A549 treated with dexamethasone at 1 μM for 4 hours (cell line): ENCODE data around the gene FOXF2. TPM values are rescaled to one million over a fixed set of nuclear protein-coding genes. Genes with fewer than 3 reads are reported as not detected.

ENCODE experiments used
- total RNA-seq: library from RNA; stranded (reverse); fragments of 200-300 nt; extraction: Qiagen RNA extraction; gene quantifications from 5 replicates; pipeline ENCODE4 v1.2.3, GENCODE V29; 2022

FOXF2 gene
- 15.1 to 19.5 TPM (median 18.9 TPM) in 5 replicates for total RNA-seq

DNA sequence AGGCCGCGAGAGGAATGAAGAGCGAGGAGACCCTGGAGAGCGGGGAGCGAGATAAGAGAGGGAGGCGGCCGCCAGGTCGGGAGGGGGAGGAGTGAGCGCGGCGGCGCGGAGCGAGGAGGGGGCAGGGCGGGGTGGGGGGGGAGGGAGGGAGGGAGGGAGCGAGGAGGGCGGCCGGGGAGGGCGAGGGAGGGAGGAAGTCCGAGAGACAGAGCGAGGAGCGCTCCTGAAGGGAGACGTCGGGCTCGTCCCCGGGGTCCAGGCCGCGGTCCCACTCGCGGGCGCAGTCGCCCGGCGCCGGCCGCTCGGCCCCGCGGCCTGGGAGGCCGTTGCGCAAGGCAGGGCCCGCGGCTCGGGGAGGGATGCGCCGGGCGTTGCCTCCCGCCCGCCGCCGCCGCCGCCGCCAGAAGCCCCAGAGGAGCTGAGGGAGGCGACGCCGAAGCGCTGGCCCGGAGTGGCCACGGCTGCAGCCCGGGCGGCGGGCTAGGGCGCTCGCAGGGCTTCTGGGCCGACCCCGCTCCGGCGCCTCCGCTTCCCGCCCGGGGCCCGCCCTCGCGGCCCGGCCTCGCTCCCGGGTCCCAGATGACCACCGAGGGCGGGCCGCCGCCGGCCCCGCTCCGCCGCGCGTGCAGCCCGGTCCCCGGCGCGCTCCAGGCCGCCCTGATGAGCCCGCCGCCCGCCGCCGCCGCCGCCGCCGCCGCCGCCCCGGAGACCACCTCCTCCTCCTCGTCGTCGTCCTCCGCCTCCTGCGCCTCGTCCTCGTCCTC, at the start of gene FOXF2:
FOXF2 (plus strand) TSS at position 208 of the 764 bp plus-strand sequence; CDS start at position 580, 372 bp downstream.

Other genes with a start within 250 kb of the FOXF2 start
- gene FOXQ1, start 77.5 kb upstream of the FOXF2 start, total RNA-seq = 3.5 to 5.8 TPM (median 5.5 TPM) in 5 replicates
- 4.2 to 6.5 TPM (median 6.1 TPM) in 5 replicates for gene FOXC1, start 220.3 kb downstream of the FOXF2 start, total RNA-seq